Astrocyte of the spinal cord (primary cell): ENCODE measurements around the gene C19orf85.

ENCODE experiments used
- DNase-seq: peaks from one replicate; pipeline ENCODE4 v3.0.0; 2011; ENCODE audit warnings: low read depth, low spot score
- H3K4me3 ChIP-seq: 2 replicates; pipeline ENCODE4 v1.5.1; 2011; ENCODE audit warnings: low read depth, mild to moderate bottlenecking, low read length, moderate library complexity
- CTCF ChIP-seq: IDR thresholded peaks from 2 replicates; pipeline ENCODE4 v1.5.1; 2012; ENCODE audit warnings: low read depth, mild to moderate bottlenecking, low read length, inconsistent platforms
- in situ Hi-C: cut with HindIII; loops from 2 replicates; pipeline ENCODE4 v1.10.0; 2017; ENCODE audit warnings: low sequenced_read_pairs

C19orf85 gene

GRCh38 chr19:55456347-55456746, 8.2 kb downstream of the C19orf85 start:
- in situ Hi-C loops = no loop called here
- no peak for DNase-seq

GRCh38 chr19:55455576-55456235, 8.8 kb downstream of the C19orf85 start:
- no peak for TF ChIP-seq CTCF
- no peak for DNase-seq
- in situ Hi-C loops = no loop called here
- H3K4me3 ChIP-seq = no peak overlapping the region

More at GRCh38 chr19:55456347-55456746, 8.2 kb downstream of the C19orf85 start:
- no peak overlapping the region for H3K4me3 ChIP-seq
- no peak for TF ChIP-seq CTCF

GRCh38 chr19:55454787-55455243, 9.7 kb downstream of the C19orf85 start:
- H3K4me3 ChIP-seq = no peak overlapping the region
- no peak for DNase-seq
- TF ChIP-seq CTCF = peak; percentile 87
- in situ Hi-C loops = no loop called here

GRCh38 chr19:55453511-55454260, 10.9 kb downstream of the C19orf85 start:
- no peak overlapping the region for H3K4me3 ChIP-seq
- in situ Hi-C loops = no loop called here
- TF ChIP-seq CTCF = no peak
- DNase-seq = no peak

GRCh38 chr19:55452749-55453346, 11.7 kb downstream of the C19orf85 start:
- H3K4me3 ChIP-seq = no peak overlapping the region
- no peak for TF ChIP-seq CTCF
- in situ Hi-C loops = no loop called here
- DNase-seq = peak; percentile 83

GRCh38 chr19:55451965-55452748, 12.4 kb downstream of the C19orf85 start:
- no peak for DNase-seq
- in situ Hi-C loops = no loop called here
- TF ChIP-seq CTCF = no peak
- no peak overlapping the region for H3K4me3 ChIP-seq
